Ishikawa (cell line): ENCODE measurements around the gene ADAM17.

Experiments used
- CEBPB ChIP-seq: IDR thresholded peaks from 2 replicates; pipeline ENCODE4 v1.6.1; 2012
- CREB1 ChIP-seq: IDR thresholded peaks from 2 replicates; pipeline ENCODE4 v1.6.1; 2012; ENCODE audit warnings: low read depth
- EGR1 ChIP-seq: IDR thresholded peaks from 2 replicates; pipeline ENCODE4 v1.6.1; 2012
- EP300 ChIP-seq: IDR thresholded peaks from 2 replicates; pipeline ENCODE4 v1.6.1; 2012; ENCODE audit warnings: borderline replicate concordance
- FOXM1 ChIP-seq: IDR thresholded peaks from 2 replicates; pipeline ENCODE4 v1.6.1; 2012; ENCODE audit warnings: low read depth, borderline replicate concordance
- MAX ChIP-seq: IDR thresholded peaks from 2 replicates; pipeline ENCODE4 v1.6.1; 2012
- NFIC ChIP-seq: IDR thresholded peaks from 2 replicates; pipeline ENCODE4 v1.6.1; 2012
- RAD21 ChIP-seq: IDR thresholded peaks from 2 replicates; pipeline ENCODE4 v1.6.1; 2012; ENCODE audit warnings: low read depth
- REST ChIP-seq: IDR thresholded peaks from 2 replicates; pipeline ENCODE4 v1.6.1; 2012; ENCODE audit warnings: low read depth, mild to moderate bottlenecking
- TAF1 ChIP-seq: IDR thresholded peaks from 2 replicates; pipeline ENCODE4 v1.6.1; 2012; ENCODE audit warnings: low read depth, mild to moderate bottlenecking
- TCF12 ChIP-seq: IDR thresholded peaks from 2 replicates; pipeline ENCODE4 v1.6.1; 2012; ENCODE audit warnings: low read depth
- TEAD4 ChIP-seq: IDR thresholded peaks from 2 replicates; pipeline ENCODE4 v1.6.1; 2012
- USF1 ChIP-seq: IDR thresholded peaks from 2 replicates; pipeline ENCODE4 v1.6.1; 2012
- YY1 ChIP-seq: IDR thresholded peaks from 2 replicates; pipeline ENCODE4 v1.6.1; 2012; ENCODE audit warnings: low read depth
- ZBTB7A ChIP-seq: IDR thresholded peaks from 2 replicates; pipeline ENCODE4 v1.6.1; 2012; ENCODE audit warnings: low read depth

The ADAM17 gene

GRCh38 chr2:9543557-9543956, 12.1 kb downstream of the ADAM17 start:
- TF ChIP-seq YY1 (no peak), USF1 (no peak), TCF12 (no peak), NFIC (no peak)

- TF ChIP-seq YY1: no peak
- TF ChIP-seq MAX: no peak
- no peak for TF ChIP-seq CEBPB
- no peak for TF ChIP-seq TAF1
- TF ChIP-seq EGR1: no peak
- no peak for TF ChIP-seq REST
- no peak for TF ChIP-seq ZBTB7A
- TF ChIP-seq NFIC: no peak
- TF ChIP-seq TEAD4: no peak
- TF ChIP-seq CREB1: no peak
- no peak for TF ChIP-seq RAD21
Measured at GRCh38 chr2:9539531-9539930, 16.1 kb downstream of the ADAM17 start.

GRCh38 chr2:9538000-9538507, 17.6 kb downstream of the ADAM17 start:
- no peak for TF ChIP-seq EGR1

- TF ChIP-seq YY1: no peak
- no peak for TF ChIP-seq USF1
- TF ChIP-seq TEAD4: no peak
- TF ChIP-seq REST: no peak
- no peak for TF ChIP-seq EP300
Measured at GRCh38 chr2:9536504-9536903, 19.1 kb downstream of the ADAM17 start.

- TF ChIP-seq NFIC (no peak), YY1 (no peak), TEAD4 (no peak), EP300 (no peak), FOXM1 (no peak), MAX (no peak), ZBTB7A (no peak), REST (no peak), RAD21 (no peak), CREB1 (no peak), TAF1 (no peak), USF1 (no peak), TCF12 (no peak), CEBPB (no peak), EGR1 (no peak)
Measured at GRCh38 chr2:9535177-9535576, 20.5 kb downstream of the ADAM17 start.
